DOHH2 (cell line): ENCODE measurements around the gene CLCN4.

ENCODE experiments used
- EZH2phosphoT487 ChIP-seq: fragments of 200-600 bp; sonication (generic); IDR thresholded peaks from 2 replicates; pipeline ENCODE4 v1.6.1; 2017; ENCODE audit warnings: borderline replicate concordance, mild to moderate bottlenecking, antibody characterized with exemption, low read length, moderate library complexity, mixed read lengths
- TF ChIP-seq, protein P1 (sequence below): fragments of 200-600 bp; sonication (generic); IDR thresholded peaks from one replicate; pipeline ENCODE4 v1.5.1; 2014; ENCODE audit warnings: antibody characterized with exemption, mild to moderate bottlenecking, low read depth, low read length; ENCODE audit not compliant: poor library complexity, severe bottlenecking

DNA sequence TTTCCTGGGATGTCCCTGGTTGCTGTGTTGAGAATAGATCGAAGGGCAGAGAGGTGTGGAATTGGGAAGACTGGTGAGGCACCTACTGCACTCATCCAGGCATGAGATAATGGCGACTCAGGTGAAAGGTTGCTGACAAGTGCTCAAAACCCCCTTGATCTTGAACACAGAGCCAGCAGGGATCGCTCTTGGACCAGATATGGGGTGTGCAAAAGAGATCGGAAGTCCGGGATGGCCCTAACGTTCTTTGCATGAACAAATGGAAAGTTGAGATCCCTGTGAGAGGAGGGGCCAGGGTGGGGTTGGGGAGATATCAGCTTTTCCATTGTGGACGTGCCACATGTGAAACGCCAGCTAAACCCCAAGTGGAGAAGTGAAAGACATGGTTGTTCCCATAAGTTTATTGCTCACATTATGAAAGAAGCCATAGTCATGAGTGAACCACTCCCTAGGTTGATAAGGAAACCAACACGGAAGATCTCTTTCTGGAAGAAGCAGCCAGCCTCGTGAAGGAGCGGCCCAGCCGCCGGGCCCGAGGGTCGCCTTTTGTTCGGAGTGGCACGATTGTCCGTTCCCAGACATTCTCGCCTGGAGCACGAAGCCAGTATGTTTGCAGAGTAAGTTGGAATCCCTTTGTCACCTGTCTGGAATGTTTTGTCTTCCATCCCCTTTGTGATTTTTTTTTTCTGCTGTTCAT, 22.6 kb upstream of the CLCN4 start:
- TF ChIP-seq, protein P1, sequence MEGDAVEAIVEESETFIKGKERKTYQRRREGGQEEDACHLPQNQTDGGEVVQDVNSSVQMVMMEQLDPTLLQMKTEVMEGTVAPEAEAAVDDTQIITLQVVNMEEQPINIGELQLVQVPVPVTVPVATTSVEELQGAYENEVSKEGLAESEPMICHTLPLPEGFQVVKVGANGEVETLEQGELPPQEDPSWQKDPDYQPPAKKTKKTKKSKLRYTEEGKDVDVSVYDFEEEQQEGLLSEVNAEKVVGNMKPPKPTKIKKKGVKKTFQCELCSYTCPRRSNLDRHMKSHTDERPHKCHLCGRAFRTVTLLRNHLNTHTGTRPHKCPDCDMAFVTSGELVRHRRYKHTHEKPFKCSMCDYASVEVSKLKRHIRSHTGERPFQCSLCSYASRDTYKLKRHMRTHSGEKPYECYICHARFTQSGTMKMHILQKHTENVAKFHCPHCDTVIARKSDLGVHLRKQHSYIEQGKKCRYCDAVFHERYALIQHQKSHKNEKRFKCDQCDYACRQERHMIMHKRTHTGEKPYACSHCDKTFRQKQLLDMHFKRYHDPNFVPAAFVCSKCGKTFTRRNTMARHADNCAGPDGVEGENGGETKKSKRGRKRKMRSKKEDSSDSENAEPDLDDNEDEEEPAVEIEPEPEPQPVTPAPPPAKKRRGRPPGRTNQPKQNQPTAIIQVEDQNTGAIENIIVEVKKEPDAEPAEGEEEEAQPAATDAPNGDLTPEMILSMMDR = no peak
- no peak for TF ChIP-seq EZH2phosphoT487
